GM23248 (cell line): Measurements from ENCODE around the gene CEMIP2. TPM values are rescaled to one million over a fixed set of nuclear protein-coding genes. Genes with fewer than 3 reads are reported as not detected.

Experiments
- DNase-seq: peaks from one replicate; pipeline ENCODE4 v3.0.0-alpha.2; 2015
- H2AFZ ChIP-seq: fragments of 200-600 bp; sonication (generic); 2 replicates; pipeline ENCODE4 v1.6.1; 2016; ENCODE audit warnings: antibody characterized with exemption
- H3F3A ChIP-seq: fragments of 200-600 bp; sonication (generic); 2 replicates; pipeline ENCODE4 v1.6.1; 2016; ENCODE audit warnings: mild to moderate bottlenecking, antibody characterized with exemption, mixed run types; ENCODE audit not compliant: insufficient read depth
- H3K27ac ChIP-seq: fragments of 200-600 bp; sonication (generic); 2 replicates; pipeline ENCODE4 v1.5.1; 2016; ENCODE audit warnings: mild to moderate bottlenecking
- H3K27me3 ChIP-seq: fragments of 200-600 bp; sonication (generic); replicated peaks from 2 replicates; pipeline ENCODE4 v1.6.1; 2016; ENCODE audit warnings: mild to moderate bottlenecking; ENCODE audit not compliant: insufficient read depth
- H3K36me3 ChIP-seq: fragments of 200-600 bp; sonication (generic); 2 replicates; pipeline ENCODE4 v1.6.1; 2016; ENCODE audit warnings: low read depth, mild to moderate bottlenecking
- H3K4me1 ChIP-seq: fragments of 200-600 bp; sonication (generic); 2 replicates; pipeline ENCODE4 v1.6.1; 2016; ENCODE audit warnings: mild to moderate bottlenecking; ENCODE audit not compliant: insufficient read depth
- H3K4me2 ChIP-seq: fragments of 200-600 bp; sonication (generic); one replicate; pipeline ENCODE4 v1.6.1; 2016; ENCODE audit warnings: mild to moderate bottlenecking; ENCODE audit not compliant: unreplicated experiment
- H3K4me3 ChIP-seq: fragments of 200-600 bp; sonication (generic); 2 replicates; pipeline ENCODE4 v1.5.1; 2016; ENCODE audit warnings: mild to moderate bottlenecking
- H3K79me2 ChIP-seq: fragments of 200-600 bp; sonication (generic); 2 replicates; pipeline ENCODE4 v1.6.1; 2016; ENCODE audit warnings: mild to moderate bottlenecking; ENCODE audit not compliant: insufficient read depth
- H3K9ac ChIP-seq: fragments of 200-600 bp; sonication (generic); 2 replicates; pipeline ENCODE4 v1.6.1; 2016; ENCODE audit warnings: mild to moderate bottlenecking
- H3K9me2 ChIP-seq: fragments of 200-600 bp; sonication (generic); 2 replicates; pipeline ENCODE4 v1.6.1; 2016; ENCODE audit warnings: mixed run types, mild to moderate bottlenecking, moderate library complexity; ENCODE audit not compliant: insufficient read depth
- H3K9me3 ChIP-seq: fragments of 200-600 bp; sonication (generic); one replicate; pipeline ENCODE4 v1.6.1; 2017; ENCODE audit warnings: low read depth
- H4K20me1 ChIP-seq: fragments of 200-600 bp; sonication (generic); 2 replicates; pipeline ENCODE4 v1.6.0; 2016; ENCODE audit not compliant: insufficient read depth
- EZH2 ChIP-seq: fragments of 200-600 bp; sonication (generic); IDR thresholded peaks from 2 replicates; pipeline ENCODE4 v1.6.1; 2018; ENCODE audit warnings: antibody characterized with exemption, mild to moderate bottlenecking; ENCODE audit not compliant: insufficient read depth, poor library complexity, severe bottlenecking
- EZH2phosphoT487 ChIP-seq: fragments of 200-600 bp; sonication (generic); IDR thresholded peaks from 2 replicates; pipeline ENCODE4 v1.6.1; 2018; ENCODE audit warnings: antibody characterized with exemption, moderate library complexity, mild to moderate bottlenecking, low read depth; ENCODE audit not compliant: insufficient read depth
- WGBS, 2 experiments: methylation state at CpG; one replicate each; pipeline ENCODE4 v1.1.6; 2015 to 2017; ENCODE audit warnings: low lambda C conversion rate in 2 of 2, low coverage in 1 of 2; ENCODE audit errors: missing lambda C conversion rate in 2 of 2; 5-methylcytosine and 5-hydroxymethylcytosine counted together
- in situ Hi-C: fragments of 300-500 bp; cut with MboI; formaldehyde crosslinking; loops from 2 replicates; pipeline ENCODE4 v1.15.0; 2020
- polyA plus RNA-seq: library from polyadenylated mRNA; unstranded; fragments of >200 nt; fragmentation: Nextera tagmentation; extraction: Ambion mirVana; gene quantifications from 2 replicates; pipeline ENCODE4 v1.2.1, GENCODE V29; 2016
- total RNA-seq: library from RNA; depleted of rRNA; stranded (reverse); fragments of >200 nt; shearing (Covaris generic); gene quantifications from 2 replicates; pipeline ENCODE4 v1.2.3, GENCODE V29; 2014

Gene CEMIP2
- total and polyA plus RNA-seq, 2 experiments from 2014 or later = 12.7 to 40.4 TPM

DNA sequence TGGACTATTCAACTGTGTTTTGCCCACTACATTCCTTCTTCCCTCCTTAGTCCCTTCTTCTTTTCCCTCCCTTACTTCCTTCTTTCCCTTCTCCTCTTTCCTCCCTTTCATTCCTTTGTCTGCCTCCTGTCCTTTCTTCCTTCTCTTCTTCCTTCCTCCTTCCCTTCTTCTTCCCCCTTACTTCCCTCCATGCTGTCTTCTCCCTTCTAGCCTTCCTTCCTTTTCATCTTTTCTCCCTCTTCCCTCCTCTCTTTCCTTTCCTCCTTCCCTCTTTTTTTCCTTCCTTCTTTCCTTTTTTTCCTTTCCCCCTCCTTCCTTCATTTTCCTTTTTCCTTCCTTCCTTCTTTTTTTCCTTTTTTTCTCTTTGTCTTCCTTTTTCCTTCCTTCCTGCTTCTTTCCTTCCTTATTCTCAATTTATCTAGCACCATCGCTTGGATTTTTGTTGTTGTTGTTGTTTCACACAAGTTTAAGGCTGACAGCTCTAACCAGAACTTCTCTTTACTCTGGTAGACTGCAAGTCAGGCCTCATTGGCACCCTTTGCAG, 123.4 kb downstream of the CEMIP2 start:
- no peaks in the 10 kb centered on the region; the same call in 1 of the 2 replicates for H3F3A ChIP-seq
- H2AFZ ChIP-seq = no peak overlapping the region
- TF ChIP-seq EZH2 (no peak), EZH2phosphoT487 (no peak)
- H3K9me3 ChIP-seq = no peaks in the 10 kb centered on the region
- in situ Hi-C loops = no loop called here
- no peaks in the 10 kb centered on the region for H4K20me1 ChIP-seq
- peaks cover 9% of the 10 kb centered on the region for H3K4me1 ChIP-seq
- no peaks in the 10 kb centered on the region for H3K36me3 ChIP-seq
- H3K79me2 ChIP-seq = no peaks in the 10 kb centered on the region
- no peak overlapping the region for H3K9ac ChIP-seq
- no peaks in the 10 kb centered on the region for H3K9me2 ChIP-seq
- WGBS, 2 experiments = 94 to 100% methylated on average over 1 of the region's 1 CpG
- no peak for DNase-seq
- H3K27ac ChIP-seq = no peak overlapping the region
- no peak overlapping the region for H3K4me2 ChIP-seq
- peaks cover 3% of the 10 kb centered on the region; the same call in 1 of the 2 replicates for H3K27me3 ChIP-seq
- H3K4me3 ChIP-seq = no peak overlapping the region

DNA sequence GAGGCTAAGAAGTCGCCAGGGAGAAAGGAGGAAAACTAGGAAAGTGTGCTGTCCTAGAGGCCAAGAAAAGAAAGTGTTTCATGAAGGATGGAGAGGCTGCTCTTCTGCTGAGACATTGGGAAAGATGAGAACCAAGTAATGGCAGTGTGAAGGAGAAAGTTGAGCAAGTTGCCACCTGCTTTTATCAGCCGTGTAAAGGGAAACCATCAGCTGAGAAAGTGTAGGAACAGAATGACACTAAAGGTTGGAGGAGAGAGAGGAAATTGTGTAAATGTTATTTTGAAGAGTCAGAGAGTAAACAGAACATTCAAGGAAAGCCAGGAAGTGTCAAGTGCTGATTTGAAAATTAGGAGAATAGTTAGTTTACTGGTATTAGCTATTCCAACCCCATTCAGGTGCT, 125.0 kb downstream of the CEMIP2 start:
- H3K27ac ChIP-seq = no peak overlapping the region
- H4K20me1 ChIP-seq = no peaks in the 10 kb centered on the region
- no peak overlapping the region for H3K4me2 ChIP-seq
- no peaks in the 10 kb centered on the region for H3K9me2 ChIP-seq
- H3K79me2 ChIP-seq = no peaks in the 10 kb centered on the region
- no peak for DNase-seq
- H3F3A ChIP-seq = no peaks in the 10 kb centered on the region; the same call in 1 of the 2 replicates
- H3K9ac ChIP-seq = no peak overlapping the region
- 56 to 60% methylated on average over 2 of the region's 2 CpGs for WGBS, 2 experiments
- in situ Hi-C loops = no loop called here
- H3K27me3 ChIP-seq = peaks cover 3% of the 10 kb centered on the region; the same call in 1 of the 2 replicates
- no peaks in the 10 kb centered on the region for H3K9me3 ChIP-seq
- no peak overlapping the region for H3K4me3 ChIP-seq
- TF ChIP-seq EZH2phosphoT487 = no peak
- H3K36me3 ChIP-seq = no peaks in the 10 kb centered on the region
- no peak overlapping the region for H2AFZ ChIP-seq
- peaks cover 9% of the 10 kb centered on the region for H3K4me1 ChIP-seq

DNA sequence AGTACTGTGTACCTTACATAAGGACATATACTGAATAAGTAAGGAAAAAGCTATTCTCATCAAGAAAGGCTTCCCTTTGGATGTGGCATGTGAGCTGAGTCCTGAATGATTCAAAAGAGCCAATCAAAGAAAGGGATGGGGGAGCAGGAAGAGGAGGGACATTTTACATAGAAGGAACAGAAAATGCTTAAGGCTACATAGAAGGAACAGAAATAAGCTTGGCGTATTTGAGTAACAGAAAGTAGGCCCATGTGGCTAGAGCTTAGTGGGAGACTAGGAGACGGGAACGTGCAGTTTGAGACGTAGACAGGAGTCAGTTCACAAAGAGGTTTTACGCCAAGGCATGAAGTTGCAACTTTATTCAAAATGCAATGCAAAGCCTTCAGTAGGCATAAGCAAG, 126.3 kb downstream of the CEMIP2 start:
- no peak overlapping the region for H3K27ac ChIP-seq
- WGBS, 2 experiments = 95% methylated on average over 5 of the region's 5 CpGs
- peaks cover 3% of the 10 kb centered on the region for H3K4me1 ChIP-seq
- H3K9me2 ChIP-seq = no peaks in the 10 kb centered on the region
- in situ Hi-C loops = no loop called here
- H3K4me2 ChIP-seq = no peak overlapping the region
- peaks cover 3% of the 10 kb centered on the region; the same call in 1 of the 2 replicates for H3K27me3 ChIP-seq
- no peak overlapping the region for H3K4me3 ChIP-seq
- no peaks in the 10 kb centered on the region for H3K9me3 ChIP-seq
- H2AFZ ChIP-seq = no peak overlapping the region
- no peaks in the 10 kb centered on the region for H4K20me1 ChIP-seq
- TF ChIP-seq EZH2phosphoT487 (no peak), EZH2 (no peak)
- no peaks in the 10 kb centered on the region for H3K36me3 ChIP-seq
- DNase-seq = no peak
- no peaks in the 10 kb centered on the region for H3K79me2 ChIP-seq
- no peak overlapping the region for H3K9ac ChIP-seq
- H3F3A ChIP-seq = no peaks in the 10 kb centered on the region

DNA sequence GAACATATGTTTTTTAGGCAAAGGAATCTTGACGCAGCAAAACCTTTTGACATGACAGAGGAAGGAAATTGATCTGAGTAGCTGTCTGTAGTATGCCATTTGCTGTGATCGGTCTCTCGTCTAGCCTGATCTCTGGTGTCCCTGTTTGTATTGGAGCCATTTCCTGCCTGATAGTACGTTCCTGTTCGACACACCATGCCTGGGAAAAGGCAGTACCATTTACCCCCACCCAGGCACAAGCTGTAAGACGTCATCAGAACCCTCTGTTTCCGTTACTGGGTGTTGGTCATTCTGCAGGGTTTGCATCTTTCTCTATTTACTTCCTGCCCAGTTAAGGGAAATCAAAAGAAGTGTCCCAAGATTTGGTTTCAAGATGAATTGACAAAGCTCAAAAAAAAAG, 129.7 kb downstream of the CEMIP2 start:
- Histone ChIP-seq H3K9me3 (no peaks in the 10 kb centered on the region), H3F3A (no peaks in the 10 kb centered on the region), H3K4me1 (no peaks in the 10 kb centered on the region), H3K4me2 (no peak overlapping the region), H3K27me3 (no peaks in the 10 kb centered on the region), H4K20me1 (no peaks in the 10 kb centered on the region), H3K4me3 (no peak overlapping the region), H2AFZ (peak overlapping the region; percentile 41; the same call in 1 of the 2 replicates), H3K9me2 (no peaks in the 10 kb centered on the region), H3K36me3 (no peaks in the 10 kb centered on the region), H3K79me2 (no peaks in the 10 kb centered on the region), H3K27ac (no peak overlapping the region), H3K9ac (no peak overlapping the region)
- no peak for DNase-seq
- WGBS, 2 experiments = 37 to 42% methylated on average over 7 of the region's 7 CpGs
- TF ChIP-seq EZH2phosphoT487 (no peak), EZH2 (no peak)
- in situ Hi-C loops = no loop called here

DNA sequence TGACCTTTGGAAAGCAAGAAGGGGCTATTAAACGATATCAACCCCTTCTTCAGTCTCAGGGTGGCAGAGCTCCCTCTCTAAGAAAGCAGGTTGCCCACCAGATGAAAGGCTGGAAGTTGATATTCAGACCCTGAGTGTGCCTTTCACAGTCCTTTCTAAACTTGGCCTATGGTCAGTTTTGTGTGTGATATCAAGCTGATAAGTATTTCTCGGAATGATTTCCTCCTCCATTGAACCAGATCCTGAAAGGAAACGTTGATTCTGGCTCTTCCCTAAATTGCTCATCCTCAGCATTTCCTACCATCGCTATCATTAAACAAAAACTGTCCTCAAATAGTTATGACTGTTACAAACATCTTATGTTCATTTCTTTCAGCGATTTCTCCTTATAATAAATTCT, 130.4 kb downstream of the CEMIP2 start:
- no peak overlapping the region for H3K9ac ChIP-seq
- TF ChIP-seq EZH2phosphoT487 = no peak
- no peak for TF ChIP-seq EZH2
- no peaks in the 10 kb centered on the region for H3K9me3 ChIP-seq
- H2AFZ ChIP-seq = peak overlapping the region; percentile 41; the same call in 1 of the 2 replicates
- DNase-seq = no peak
- in situ Hi-C loops = no loop called here
- no peaks in the 10 kb centered on the region for H3F3A ChIP-seq
- no peaks in the 10 kb centered on the region for H3K9me2 ChIP-seq
- no peak overlapping the region for H3K4me3 ChIP-seq
- WGBS, 2 experiments = 20 to 30% methylated on average over 5 of the region's 5 CpGs
- no peak overlapping the region for H3K27ac ChIP-seq
- H4K20me1 ChIP-seq = no peaks in the 10 kb centered on the region
- H3K4me2 ChIP-seq = no peak overlapping the region
- H3K4me1 ChIP-seq = no peaks in the 10 kb centered on the region
- no peaks in the 10 kb centered on the region for H3K79me2 ChIP-seq
- H3K36me3 ChIP-seq = no peaks in the 10 kb centered on the region
- no peaks in the 10 kb centered on the region for H3K27me3 ChIP-seq
